GM21737 (cell line): Measurements from ENCODE around the gene PHLDB2.
"Not testable (repeated sequence)": the region's sequence is repeated elsewhere in the genome, so short reads cannot be mapped to it uniquely, and the experiment has no call there.

Experiments used
- ATAC-seq: cut with Tn5 transposase; IDR thresholded peaks from one replicate; pipeline ENCODE4 v1.9.1; 2021; ENCODE audit warnings: mild to moderate bottlenecking, moderate library complexity; ENCODE audit not compliant: unreplicated experiment

The PHLDB2 gene

GRCh38 chr3:111859061-111859973, at the start of gene PHLDB2:
TSS of gene PHLDB2 (plus strand) at chr3:111859265. CDS start at chr3:111884078, 24,813 bp downstream.
- no peak for ATAC-seq

GRCh38 chr3:111810909-111811308, 48.2 kb upstream of the PHLDB2 start:
- ATAC-seq = no peak

- ATAC-seq = no peak
Measured at GRCh38 chr3:111811811-111812210, 47.3 kb upstream of the PHLDB2 start.

- ATAC-seq = no peak
Measured at GRCh38 chr3:111812701-111813100, 46.4 kb upstream of the PHLDB2 start.

GRCh38 chr3:111813441-111813840, 45.6 kb upstream of the PHLDB2 start:
- ATAC-seq = no peak

- no peak for ATAC-seq
Measured at GRCh38 chr3:111813979-111814378, 45.1 kb upstream of the PHLDB2 start.

- ATAC-seq = not testable (repeated sequence)
Measured at GRCh38 chr3:111816771-111817170, 42.3 kb upstream of the PHLDB2 start.

GRCh38 chr3:111819927-111820326, 39.1 kb upstream of the PHLDB2 start:
- ATAC-seq = no peak

GRCh38 chr3:111820651-111821050, 38.4 kb upstream of the PHLDB2 start:
- ATAC-seq = no peak

- no peak for ATAC-seq
Measured at GRCh38 chr3:111821891-111822290, 37.2 kb upstream of the PHLDB2 start.

GRCh38 chr3:111822804-111823203, 36.3 kb upstream of the PHLDB2 start:
- ATAC-seq = no peak

GRCh38 chr3:111823341-111823855, 35.7 kb upstream of the PHLDB2 start:
- ATAC-seq = no peak

- no peak for ATAC-seq
Measured at GRCh38 chr3:111824351-111824750, 34.7 kb upstream of the PHLDB2 start.

- ATAC-seq = no peak
Measured at GRCh38 chr3:111827871-111828270, 31.2 kb upstream of the PHLDB2 start.

GRCh38 chr3:111828530-111828929, 30.5 kb upstream of the PHLDB2 start:
- no peak for ATAC-seq

GRCh38 chr3:111829023-111829422, 30.0 kb upstream of the PHLDB2 start:
- ATAC-seq = no peak

- ATAC-seq = no peak
Measured at GRCh38 chr3:111831840-111832239, 27.2 kb upstream of the PHLDB2 start.

- ATAC-seq = no peak
Measured at GRCh38 chr3:111837112-111837511, 22.0 kb upstream of the PHLDB2 start.

GRCh38 chr3:111838133-111838532, 20.9 kb upstream of the PHLDB2 start:
- no peak for ATAC-seq

GRCh38 chr3:111846039-111846438, 13.0 kb upstream of the PHLDB2 start:
- ATAC-seq = no peak

GRCh38 chr3:111846717-111847116, 12.3 kb upstream of the PHLDB2 start:
- no peak for ATAC-seq

- ATAC-seq = no peak
Measured at GRCh38 chr3:111848283-111848682, 10.8 kb upstream of the PHLDB2 start.
